ENCODE measurements around the gene N4BP2L2.

DNA sequence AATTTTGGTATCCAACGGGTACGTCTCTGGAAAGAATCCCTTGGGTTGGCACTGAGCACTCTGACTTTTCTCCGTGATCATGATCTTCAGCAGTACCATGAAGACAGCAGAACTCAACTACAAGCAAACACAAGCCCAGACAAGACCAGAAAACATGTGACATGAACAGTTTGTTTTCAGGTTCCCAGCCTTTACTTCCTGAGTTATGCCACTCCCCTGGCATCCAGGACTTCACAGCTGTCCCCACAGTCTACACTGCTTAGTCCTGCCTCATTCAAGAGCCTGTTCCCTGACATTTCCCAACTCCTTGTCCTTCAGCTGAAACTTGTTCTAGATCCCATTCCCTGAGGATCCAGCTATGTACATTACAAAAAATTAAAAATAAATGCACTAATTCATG lies 105.7 kb downstream of the N4BP2L2 start:
- TF ChIP-seq CTCF (IDR thresholded peaks at IDR 0.05 in 2 of 3, conservative IDR thresholded peaks at IDR 0.05 in 1 of 3; ENCODE audit: borderline replicate concordance in 1 of 3, insufficient read depth in 1 of 3, low read depth in 2 of 3, low read length in 2 of 3) = no peak
- no peak for TF ChIP-seq POLR2A (IDR thresholded peaks at IDR 0.05; ENCODE audit: borderline replicate concordance, extremely low read depth, insufficient read depth, insufficient read length)
- TF ChIP-seq SP1 (IDR thresholded peaks at IDR 0.05; ENCODE audit: low read depth) = no peak
- no peak for TF ChIP-seq EZH2 (IDR thresholded peaks at IDR 0.05)

All from HCT116 (cell line).